Renal cortex interstitium (tissue), 11 donors: ENCODE results near the gene KIRREL1. TPM values are rescaled to one million over a fixed set of nuclear protein-coding genes. Genes with fewer than 3 reads are reported as not detected.
A peak's percentile ranks its signal among the peaks of the same experiment; 100 is the strongest.

Source experiments
- DNase-seq, 11 donors: peaks; one replicate each; pipeline ENCODE4 v3.0.0-alpha.2; 2013; ENCODE audit warnings: low read depth in 9 of 11, low spot score in 4 of 11; ENCODE audit errors: extremely low read depth in 1 of 11
- polyA plus RNA-seq, 3 donors: library from polyadenylated mRNA; unstranded; fragments of 120-200 nt; gene quantifications; one replicate each; pipeline ENCODE4 v1.2.1, GENCODE V29; 2013; ENCODE audit not compliant: insufficient read length in 3 of 3

KIRREL1 gene
- polyA plus RNA-seq, 3 donors = 171 to 186 (median 179) TPM

- DNase-seq = no peak
Observed at GRCh38 chr1:158020259-158020885, 26.9 kb downstream of the KIRREL1 start.

- no peak for DNase-seq
Observed at GRCh38 chr1:158020886-158021620, 27.6 kb downstream of the KIRREL1 start.

- no peak for DNase-seq
Observed at GRCh38 chr1:158021721-158022120, 28.3 kb downstream of the KIRREL1 start.

- no peak for DNase-seq
Observed at GRCh38 chr1:158022554-158023312, 29.3 kb downstream of the KIRREL1 start.

- DNase-seq = no peak
Observed at GRCh38 chr1:158024737-158025136, 31.3 kb downstream of the KIRREL1 start.

- DNase-seq = no peak
Observed at GRCh38 chr1:158025576-158026230, 32.3 kb downstream of the KIRREL1 start.

GRCh38 chr1:158026651-158027050, 33.2 kb downstream of the KIRREL1 start:
- DNase-seq = no peak

GRCh38 chr1:158027508-158027907, 34.1 kb downstream of the KIRREL1 start:
- no peak for DNase-seq

GRCh38 chr1:158028969-158029368, 35.5 kb downstream of the KIRREL1 start:
- DNase-seq = no peak

GRCh38 chr1:158035014-158035413, 41.6 kb downstream of the KIRREL1 start:
- no peak for DNase-seq

GRCh38 chr1:158035976-158036583, 42.6 kb downstream of the KIRREL1 start:
- no peak for DNase-seq

- DNase-seq = no peak
Observed at GRCh38 chr1:158037008-158037865, 43.8 kb downstream of the KIRREL1 start.

- DNase-seq = no peak
Observed at GRCh38 chr1:158037866-158038359, 44.5 kb downstream of the KIRREL1 start.

GRCh38 chr1:158038793-158039192, 45.3 kb downstream of the KIRREL1 start:
- no peak for DNase-seq

GRCh38 chr1:158039380-158039779, 45.9 kb downstream of the KIRREL1 start:
- DNase-seq = no peak

GRCh38 chr1:158040323-158040722, 46.9 kb downstream of the KIRREL1 start:
- no peak for DNase-seq

GRCh38 chr1:158043232-158043631, 49.8 kb downstream of the KIRREL1 start:
- no peak for DNase-seq

GRCh38 chr1:158045639-158046038, 52.2 kb downstream of the KIRREL1 start:
- DNase-seq = peak in 1 of 11 donors; percentile 47
